Inferior parietal cortex (tissue), 1 donor: ENCODE data around the gene ZNF839.
"Not testable (repeated sequence)": the region's sequence is repeated elsewhere in the genome, so short reads cannot be mapped to it uniquely, and the experiment has no call there.

Experiments
- DNase-seq: peaks from one replicate; pipeline ENCODE4 v3.0.0-alpha.2; 2016; ENCODE audit errors: extremely low spot score

The ZNF839 gene

DNA sequence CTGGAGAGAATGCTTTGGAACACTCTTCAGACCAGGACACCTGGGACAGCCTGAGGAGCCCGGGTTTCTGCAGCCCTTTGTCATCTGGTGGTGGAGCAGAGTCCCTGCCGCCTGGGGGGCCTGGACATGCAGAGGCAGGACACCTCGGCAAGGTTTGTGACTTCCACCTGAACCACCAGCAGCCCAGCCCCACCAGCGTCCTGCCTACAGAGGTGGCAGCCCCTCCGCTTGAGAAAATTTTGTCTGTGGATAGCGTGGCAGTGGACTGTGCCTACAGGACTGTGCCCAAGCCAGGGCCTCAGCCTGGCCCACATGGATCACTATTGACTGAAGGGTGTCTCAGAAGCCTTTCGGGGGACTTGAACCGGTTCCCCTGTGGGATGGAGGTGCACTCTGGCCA lies 22.0 kb downstream of the ZNF839 start:
- no peak for DNase-seq

DNA sequence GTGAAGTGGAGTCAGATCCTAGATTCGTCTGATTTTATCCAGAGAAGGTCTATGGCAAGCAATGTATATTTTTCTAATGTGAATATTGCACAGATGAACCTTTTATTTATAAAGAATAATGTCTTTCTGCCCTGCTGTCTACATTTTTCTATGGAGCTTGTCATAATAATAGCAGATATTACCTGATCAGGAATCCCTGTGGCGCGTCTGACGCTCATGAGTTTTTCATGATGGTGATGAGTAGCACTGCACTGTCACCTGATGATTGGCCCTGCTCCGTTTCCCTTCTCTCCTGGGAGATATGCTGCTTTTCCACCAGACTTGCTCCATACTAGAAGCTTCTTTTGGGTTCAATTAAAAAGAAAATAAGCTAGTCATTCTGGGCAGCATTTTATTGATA lies 22.7 kb downstream of the ZNF839 start:
- no peak for DNase-seq

DNA sequence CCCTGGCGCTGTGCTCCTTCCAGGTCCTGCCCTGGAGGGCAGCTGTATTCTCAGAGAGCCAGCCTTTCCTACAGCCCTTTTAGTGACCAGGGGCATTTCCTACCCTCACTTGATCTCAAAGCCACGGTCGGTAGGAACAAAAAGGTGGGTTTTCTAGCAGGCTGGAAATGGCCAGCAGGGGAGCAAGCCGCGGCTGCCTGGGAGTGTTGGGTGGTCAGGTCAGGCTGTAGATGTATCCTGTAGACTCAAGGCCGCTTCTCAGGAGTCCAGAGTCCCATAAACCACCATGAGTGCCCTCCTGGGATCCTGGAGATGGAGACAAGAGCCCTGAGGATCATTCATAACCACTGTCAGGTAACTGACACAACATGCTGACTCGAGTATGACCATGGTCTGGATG lies 24.5 kb downstream of the ZNF839 start:
- DNase-seq, result no peak

DNA sequence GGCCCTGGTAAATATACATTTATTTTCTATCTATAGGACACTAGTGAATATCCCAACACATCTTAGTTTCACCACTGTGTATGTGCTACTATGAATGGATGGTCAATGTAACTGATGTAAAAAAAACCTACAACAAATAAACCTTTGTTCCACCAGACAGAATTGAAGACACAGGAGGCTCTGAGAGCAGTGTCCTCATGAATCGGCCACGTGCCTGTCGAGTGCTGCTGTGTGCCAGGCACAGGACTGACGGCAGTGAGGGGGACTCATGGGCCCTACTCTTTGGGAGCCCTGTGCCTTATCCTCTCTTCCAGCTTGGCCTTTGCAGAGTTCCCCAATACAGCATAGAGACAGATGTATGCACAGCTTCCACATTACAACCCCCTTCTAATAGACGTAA lies 24.9 kb downstream of the ZNF839 start:
- DNase-seq, result peak; percentile 86

DNA sequence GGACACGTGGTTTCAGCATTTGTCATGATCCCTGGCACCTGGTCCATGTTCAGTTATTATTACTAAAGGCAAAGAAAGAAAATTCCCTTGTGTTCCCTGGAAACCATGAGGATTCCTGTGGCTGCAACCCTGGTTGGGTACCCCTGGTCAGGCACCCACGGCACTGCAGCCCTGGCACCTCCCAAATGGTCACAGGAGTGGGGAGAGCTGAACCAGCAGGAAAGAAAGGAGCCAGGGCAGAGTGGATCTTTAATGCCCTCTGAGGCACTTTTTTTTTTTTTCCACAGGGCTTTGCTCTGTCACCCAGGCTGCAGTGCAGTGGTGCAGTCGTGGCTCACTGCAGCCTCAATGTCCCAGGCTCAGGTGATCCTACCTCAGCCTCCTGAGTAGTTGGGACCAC lies 25.7 kb downstream of the ZNF839 start:
- DNase-seq, result no peak

DNA sequence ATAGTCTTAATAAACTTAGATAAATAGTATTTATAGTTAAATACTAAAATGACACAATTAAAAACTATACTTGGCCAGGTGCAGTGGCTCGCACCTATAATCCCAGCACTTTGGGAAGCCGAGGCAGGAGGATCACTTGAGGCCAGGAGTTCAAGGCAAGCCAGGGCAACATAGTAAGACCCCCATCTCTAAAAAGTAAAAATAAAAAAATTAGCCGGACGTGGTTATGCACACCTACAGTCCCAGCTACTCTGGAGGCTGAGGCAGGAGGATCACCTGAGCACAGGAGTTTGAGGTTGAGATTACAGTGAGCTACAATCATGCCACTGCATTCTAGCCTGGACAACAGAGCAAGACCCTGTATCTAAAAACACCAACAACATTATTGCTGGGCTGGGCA lies 27.1 kb downstream of the ZNF839 start:
- no peak for DNase-seq

DNA sequence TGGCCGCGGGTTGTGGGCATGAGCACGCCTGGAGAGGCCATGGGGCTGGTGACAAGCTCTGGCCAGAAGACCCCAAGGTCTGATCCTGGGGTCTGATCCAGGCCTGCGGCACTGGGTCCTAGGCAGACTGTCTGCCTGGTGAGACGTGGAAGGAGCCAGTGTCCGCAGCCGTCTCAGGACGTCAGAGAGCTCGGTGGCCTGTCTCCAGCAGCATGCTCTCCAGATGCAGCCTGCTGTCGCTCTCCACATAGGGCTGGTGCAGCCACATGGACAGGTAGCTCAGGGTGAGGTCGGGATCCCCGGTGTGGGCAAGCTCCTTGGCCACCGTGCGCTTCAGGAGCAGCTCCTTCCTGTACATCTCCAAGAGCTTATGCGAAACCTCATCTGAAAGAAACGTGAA lies 28.8 kb downstream of the ZNF839 start:
- no peak for DNase-seq

DNA sequence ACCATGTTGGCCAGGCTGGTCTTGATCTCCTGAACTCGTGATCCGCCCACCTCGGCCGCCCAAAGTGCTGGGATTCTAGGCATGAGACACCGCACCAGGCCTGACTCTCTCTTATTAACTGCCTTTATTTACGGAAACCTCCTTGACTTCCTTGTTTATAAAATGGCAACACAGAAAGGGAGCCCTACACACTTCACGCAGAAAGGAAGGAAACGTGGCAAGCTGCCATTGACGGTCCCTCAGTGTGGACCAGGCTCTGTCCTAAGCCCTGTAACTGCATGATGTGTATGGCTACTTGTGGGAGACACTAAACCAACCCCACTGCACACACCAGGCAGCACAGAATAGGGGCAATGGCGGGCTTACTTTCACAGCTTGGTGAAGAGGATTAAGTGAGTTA lies 31.5 kb downstream of the ZNF839 start:
- DNase-seq, result no peak

DNA sequence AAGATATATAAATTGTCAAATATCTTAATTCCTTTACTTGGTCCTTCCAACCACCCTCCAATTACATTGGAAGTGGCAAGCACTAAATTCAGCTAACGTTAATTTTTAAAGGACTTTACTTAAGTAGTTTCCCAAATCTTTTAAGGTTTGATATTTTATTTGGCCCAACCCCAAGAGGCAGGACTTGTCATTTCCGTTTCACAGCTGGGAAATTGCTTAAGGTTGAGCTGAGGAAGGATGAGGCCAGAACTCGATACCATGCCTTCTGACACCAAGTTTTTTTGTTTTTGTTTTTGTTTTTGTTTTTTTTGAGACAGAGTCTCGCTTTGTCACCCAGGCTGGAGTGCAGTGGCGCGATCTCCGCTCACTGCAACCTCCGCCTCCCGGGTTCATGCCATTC lies 32.0 kb downstream of the ZNF839 start:
- not testable (repeated sequence) for DNase-seq

DNA sequence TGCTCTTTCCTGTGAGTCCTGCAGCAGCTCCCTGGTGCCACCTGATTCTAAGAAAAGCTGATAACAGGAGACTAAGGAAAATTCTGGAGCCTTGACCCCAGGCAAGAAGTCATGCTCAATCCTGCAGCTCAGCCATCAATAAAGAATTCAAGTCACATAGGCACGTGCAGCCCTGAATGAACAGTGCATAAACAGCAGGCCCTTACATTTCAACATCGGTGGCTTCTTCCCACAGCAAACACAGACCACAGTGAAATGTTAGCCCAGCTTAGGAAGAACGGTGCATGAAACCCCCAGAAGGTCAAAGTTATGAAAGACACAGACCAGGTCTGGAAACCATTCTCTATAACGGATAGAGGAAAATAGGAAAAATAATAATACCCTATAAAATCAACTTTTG lies 32.7 kb downstream of the ZNF839 start:
- no peak for DNase-seq

DNA sequence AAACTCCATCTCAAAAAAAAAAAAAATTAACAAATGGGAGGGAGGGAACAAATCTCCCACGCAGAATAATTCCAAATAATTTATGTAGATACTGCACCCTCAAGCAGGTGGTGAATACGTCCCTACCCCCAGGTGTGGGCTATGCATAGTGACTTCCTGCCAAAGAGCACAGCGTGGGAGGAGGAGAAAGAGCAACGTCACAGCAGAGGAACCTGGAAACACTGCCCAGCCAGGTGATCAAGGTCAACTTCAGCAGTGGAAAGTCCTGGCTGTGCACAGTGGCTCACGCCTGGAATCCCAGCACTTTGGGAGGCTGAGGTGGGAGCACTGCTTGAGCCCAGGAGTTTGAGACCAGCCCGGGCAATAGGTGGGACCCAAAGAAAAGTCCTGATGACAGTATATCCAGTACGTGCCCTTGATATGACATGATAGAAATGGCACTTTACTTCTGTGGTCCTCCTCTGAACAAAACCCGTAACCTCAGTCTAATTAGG lies 33.6 kb downstream of the ZNF839 start:
- DNase-seq, result no peak

DNA sequence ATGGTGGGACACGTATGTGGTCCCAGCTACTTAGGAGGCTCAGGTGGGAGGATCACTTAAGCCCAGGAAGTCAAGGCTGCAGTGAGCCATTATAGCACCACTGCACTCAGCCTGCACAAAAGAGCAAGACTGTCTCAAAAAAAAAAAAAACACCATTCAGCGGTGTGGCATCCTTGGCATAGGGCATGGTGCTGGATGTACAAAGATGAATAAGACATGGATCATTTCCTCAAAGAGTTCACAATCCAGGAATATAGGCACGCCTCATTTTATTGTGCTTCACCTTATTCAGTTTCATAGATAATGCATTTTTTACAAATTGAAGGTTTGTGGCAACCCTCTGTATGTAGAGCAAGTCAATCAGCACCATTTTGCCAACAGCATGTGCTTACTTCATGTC lies 36.7 kb downstream of the ZNF839 start:
- DNase-seq, result no peak

DNA sequence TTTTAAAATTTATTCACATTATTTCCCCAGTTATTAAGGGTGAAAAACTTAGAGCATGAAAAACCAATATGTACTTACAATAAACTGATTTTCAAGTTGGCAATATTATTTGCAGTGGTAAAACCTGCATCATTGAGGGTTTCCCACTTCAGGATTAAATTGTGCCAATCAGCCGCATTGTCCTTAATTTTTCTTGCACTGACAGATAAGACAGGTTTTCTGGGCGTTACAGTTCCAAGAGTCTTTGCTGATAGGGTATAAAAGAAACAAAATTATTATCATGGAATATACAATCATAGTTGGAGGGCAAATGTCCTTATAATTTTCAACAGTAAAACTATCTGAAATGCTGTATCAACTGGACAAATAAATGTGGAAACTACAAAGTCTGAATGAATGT lies 39.8 kb downstream of the ZNF839 start:
- DNase-seq, result no peak

DNA sequence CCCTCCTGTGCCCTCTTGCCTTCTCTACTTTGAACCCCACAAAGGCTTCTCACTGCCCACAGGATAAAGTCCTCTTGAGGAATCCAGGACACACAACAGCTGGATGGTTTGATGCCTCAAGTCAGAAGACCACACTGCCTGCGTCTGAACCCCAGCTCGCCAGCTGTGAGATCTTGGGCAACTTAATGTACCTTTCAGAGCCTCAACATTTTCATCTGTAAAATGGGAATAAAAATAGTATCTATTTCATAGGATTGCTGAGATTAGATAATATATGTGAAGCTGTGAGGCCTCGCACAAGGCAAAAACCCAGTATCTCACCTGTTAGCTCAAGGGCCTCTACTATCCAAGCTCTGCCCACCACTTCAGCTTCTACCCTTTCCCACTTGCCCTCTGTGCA lies 40.8 kb downstream of the ZNF839 start:
- no peak for DNase-seq

DNA sequence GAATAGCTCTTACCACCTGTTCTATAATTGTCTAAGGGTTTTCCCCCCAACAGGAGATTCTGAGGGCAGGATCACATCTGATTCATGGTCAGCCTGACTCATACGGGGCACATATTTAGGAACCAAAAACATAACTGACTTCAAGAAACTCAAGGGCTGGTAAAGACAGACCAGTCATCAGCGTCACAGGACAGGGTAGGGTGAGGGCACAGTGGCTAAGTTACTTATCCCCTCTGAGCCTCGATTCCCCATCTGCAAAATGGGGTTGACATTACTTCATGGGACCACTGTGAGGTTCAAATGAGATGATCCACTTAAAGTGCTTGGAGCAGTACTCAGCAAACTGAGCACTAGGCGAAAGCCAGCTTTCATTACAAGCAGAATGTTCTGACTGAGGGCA lies 42.5 kb downstream of the ZNF839 start:
- DNase-seq, result peak; percentile 27

DNA sequence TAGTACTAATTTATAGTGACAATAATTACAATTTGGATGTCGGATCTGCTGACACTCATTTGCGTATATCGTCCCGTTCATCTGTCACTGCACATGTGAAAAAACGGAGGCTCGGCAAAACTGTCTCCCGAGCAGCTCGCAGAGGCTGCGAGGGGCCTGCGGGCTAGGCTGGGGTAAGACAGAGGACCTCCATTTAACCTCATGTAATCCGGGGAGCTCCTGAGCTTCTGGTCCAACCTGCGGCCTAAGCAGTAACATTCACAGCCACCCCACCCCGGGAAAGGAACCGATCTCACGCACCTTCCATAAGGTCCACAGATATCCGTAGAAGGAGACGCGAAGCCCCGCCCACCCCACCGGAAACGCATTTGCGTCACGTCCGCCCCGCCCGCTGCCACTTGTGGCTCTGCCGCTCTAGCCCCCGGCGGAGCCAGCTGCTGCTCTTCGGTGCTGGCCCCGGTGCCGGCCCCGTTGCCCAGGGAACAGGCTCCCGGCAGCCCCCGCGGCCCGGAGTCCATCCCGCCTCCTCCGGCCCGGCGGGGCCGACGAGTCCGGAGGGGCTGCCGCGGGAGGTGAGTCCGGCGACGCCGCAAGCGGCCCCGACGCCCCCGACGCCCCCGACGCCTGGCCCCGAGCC lies 43.1 kb downstream of the ZNF839 start, which contains the start of the genes CINP and TECPR2:
Gene CINP (minus strand): TSS at position 346 of the 637 bp plus-strand sequence. CDS start 39 bp downstream, at position 307.
Gene TECPR2 (plus strand): TSS at position 397 of the 637 bp plus-strand sequence. CDS start 13,781 bp downstream, outside the sequence.
- peak; percentile 92 for DNase-seq

DNA sequence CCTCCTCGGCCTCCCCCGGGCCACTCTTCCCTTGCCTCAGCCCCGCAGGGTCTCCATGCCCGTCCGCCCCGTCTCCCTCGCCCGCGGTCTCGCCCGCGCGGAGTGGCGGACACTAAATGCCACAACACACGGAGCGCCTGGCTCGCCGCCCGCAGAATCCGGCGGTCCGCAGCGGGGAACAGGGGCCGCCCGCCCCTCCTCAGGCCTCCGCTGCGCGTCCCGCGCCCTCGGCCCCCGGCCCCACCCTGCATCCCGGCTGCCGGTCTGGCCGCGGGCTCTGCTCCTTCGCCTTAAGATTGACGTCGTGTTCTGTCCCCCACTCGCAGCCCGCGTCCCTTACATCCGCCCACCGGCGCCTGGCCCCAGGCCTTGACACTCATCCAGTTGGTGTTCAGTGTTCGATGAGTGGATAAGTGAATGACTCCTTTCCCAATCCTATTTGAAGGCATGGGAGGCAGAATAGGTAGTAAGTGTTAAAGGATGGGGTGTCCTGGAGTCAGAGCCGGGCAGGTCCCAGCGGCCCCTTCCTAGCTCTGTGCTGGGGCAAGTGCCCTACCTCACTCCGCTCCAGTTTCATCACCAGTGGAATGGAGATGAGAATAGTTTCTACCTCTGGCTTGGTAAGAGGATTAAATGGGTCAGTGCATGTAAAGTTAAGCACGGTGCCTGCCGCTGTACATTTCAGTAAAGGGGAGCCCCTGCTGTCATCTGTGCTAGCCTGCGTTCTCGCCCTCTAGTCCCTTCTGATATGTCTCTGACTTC lies 43.8 kb downstream of the ZNF839 start:
- peak; percentile 46 for DNase-seq

DNA sequence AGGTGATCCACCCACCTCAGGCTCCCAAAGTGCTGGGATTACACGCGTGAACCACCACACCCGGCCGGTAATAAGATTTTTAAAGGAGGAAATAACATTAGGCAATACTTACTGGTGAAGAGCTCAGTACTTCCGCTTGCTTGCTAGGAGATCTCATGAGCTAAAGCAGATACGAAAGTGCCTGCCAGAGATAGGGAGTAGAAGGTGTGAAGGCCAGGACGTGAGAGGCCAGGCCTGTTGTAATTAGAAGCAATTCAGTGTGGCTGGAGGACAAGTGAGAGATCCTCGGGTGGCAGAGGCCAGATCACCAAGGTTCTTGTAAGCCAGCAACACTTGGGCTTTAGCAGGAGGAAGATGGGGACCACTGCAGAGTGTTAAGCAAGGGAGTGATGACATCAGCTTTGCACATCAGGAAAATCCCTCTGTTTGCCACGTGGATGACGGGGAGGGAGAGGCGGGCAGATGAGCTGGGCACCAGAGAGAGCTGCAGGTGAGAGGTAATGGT lies 50.8 kb downstream of the ZNF839 start:
- DNase-seq, result no peak

DNA sequence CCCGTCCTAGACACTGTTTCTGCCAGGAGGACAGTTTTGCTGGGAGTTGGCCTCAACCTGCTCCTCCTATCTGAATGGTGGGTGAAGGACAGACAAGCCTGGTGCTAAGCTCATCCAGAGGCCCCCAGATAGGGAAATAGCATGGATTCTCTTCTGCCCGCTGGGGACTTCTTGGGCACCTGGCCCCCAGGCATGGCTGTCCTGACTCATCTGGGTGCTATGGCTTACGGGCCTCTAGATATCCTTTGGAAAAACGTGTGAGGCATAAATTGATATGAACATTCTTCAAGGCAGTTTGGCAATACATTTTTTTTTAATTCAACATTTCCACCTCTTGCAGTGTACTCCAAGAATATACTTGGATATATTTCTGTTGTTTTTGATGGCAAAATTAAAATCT lies 51.8 kb downstream of the ZNF839 start:
- DNase-seq, result no peak

DNA sequence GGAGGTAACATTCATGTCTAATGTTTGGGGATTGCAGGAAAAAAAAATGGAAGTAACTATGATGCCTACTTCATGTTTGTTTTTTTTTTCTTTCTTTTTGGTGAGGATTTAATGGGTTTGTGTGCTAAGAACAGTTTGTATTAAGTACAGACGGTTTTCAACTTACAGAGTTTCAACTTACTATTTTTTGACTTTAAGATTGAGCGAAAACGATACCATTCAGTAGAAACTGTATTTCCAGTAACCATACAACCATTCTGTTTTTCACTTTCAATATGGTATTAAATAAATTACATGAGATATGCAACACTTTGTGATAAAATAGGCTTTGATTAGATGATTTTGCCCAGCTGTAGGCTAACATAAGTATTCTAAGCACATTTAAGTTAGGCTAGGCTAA lies 53.6 kb downstream of the ZNF839 start:
- no peak for DNase-seq

DNA sequence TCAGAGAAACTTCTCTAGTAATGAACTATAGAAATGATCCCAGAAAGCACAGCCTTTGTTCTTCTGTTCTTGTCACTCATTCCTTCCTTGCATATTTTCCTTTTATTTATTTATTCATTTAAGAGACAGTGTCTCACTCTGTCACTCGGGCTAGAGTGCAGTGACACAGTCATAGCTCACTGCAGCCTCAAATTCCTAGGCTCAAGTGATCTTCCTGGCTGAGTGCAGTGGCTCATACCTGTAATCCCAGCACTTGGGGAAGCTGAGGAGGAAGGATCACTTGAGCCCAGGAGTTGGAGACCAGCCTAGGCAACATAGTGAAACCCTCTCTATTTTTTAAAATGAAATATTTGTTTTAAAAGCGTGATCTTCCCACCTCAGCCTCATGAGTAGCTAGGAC lies 54.7 kb downstream of the ZNF839 start:
- no peak for DNase-seq

DNA sequence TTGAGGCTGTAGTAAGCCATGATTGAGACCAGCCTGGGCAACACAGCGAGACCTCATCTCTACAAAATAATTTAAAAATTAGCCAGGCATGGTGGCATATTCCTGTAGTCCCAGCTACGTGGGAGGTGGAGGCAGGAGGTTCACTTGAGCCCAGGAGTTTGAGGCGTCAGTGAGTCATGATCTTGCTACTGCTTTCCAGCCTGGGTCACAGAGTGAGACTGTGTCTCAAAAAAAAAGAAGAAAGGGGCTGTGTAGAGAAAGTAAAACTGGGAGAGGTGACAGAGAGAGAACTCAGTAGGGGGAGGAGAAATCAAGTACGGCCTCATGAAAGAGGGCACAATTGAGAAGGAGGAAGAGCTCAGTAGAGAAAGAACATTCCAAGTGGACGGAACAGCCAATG lies 55.6 kb downstream of the ZNF839 start:
- no peak for DNase-seq

DNA sequence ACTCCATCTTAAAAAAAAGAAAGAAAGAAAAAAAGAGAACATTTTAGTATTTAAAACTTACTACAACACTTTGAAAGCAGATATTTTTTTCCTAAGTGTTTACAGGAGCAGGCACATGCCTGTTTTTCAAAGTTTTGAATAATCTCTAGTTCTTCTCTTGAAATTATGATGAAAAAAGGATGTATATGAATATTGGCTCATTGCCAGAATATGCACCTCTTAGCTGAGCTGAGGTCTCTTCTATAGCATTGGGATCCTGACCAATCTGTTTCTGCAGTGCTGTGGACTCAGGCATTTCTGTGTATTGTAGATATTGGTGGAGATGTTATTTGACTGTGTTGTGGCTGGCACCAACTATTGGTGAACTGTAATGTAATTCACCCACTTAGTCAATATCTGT lies 58.1 kb downstream of the ZNF839 start:
- DNase-seq, result no peak
